H1 (cell line): Measurements from ENCODE around the gene FHIT. TPM values are rescaled to one million over a fixed set of nuclear protein-coding genes. Genes with fewer than 3 reads are reported as not detected.

Experiments
- CTCF ChIA-PET: fragments of 300-600 bp; sonication (Branson Sonifier 250); formaldehyde crosslinking; loops from one replicate; lab custom pipeline; 2021; ENCODE audit not compliant: partially characterized antibody; lab: Charles Lee
- POLR2A ChIA-PET: fragments of 300-600 bp; sonication (Branson Sonifier 250); formaldehyde crosslinking; loops from one replicate; lab custom pipeline; 2021; ENCODE audit warnings: inconsistent platforms; ENCODE audit not compliant: partially characterized antibody; lab: Charles Lee
- DNase-seq, 2 experiments: peaks; one replicate each; pipeline versions ENCODE4 v3.0.0 to v3.0.0-alpha.2; 2010 to 2022; ENCODE audit warnings: low spot score in 2 of 2, low read depth in 1 of 2, mixed read lengths in 1 of 2
- FAIRE-seq: peaks from 2 replicates; lab custom pipeline; 2011; peaks lifted over from hg19 to GRCh38; lab: Jason Lieb, UNC
- H2AFZ ChIP-seq: 2 replicates; pipeline ENCODE4 v1.8.1; 2012; ENCODE audit warnings: low read length, inconsistent platforms
- H2AK5ac ChIP-seq: 2 replicates; pipeline ENCODE4 v1.6.1; 2013; ENCODE audit warnings: low read depth, low read length
- H2BK120ac ChIP-seq: replicated peaks from 2 replicates; pipeline ENCODE3; 2013; ENCODE audit warnings: low read depth, low read length, inconsistent platforms
- H2BK12ac ChIP-seq: 2 replicates; pipeline ENCODE4 v1.6.1; 2013; ENCODE audit warnings: low read depth, low read length
- H2BK15ac ChIP-seq: 2 replicates; pipeline ENCODE4 v1.6.1; 2013; ENCODE audit warnings: low read length
- H2BK20ac ChIP-seq: 2 replicates; pipeline ENCODE4 v1.6.1; 2013; ENCODE audit warnings: low read length
- H2BK5ac ChIP-seq: 2 replicates; pipeline ENCODE4 v1.6.1; 2013; ENCODE audit warnings: low read depth, low read length
- H3K14ac ChIP-seq: 2 replicates; pipeline ENCODE4 v1.6.1; 2013; ENCODE audit warnings: inconsistent platforms; ENCODE audit not compliant: insufficient read length
- H3K18ac ChIP-seq: 2 replicates; pipeline ENCODE4 v1.6.1; 2013; ENCODE audit warnings: low read length; ENCODE audit errors: extremely low read depth
- H3K23ac ChIP-seq: 2 replicates; pipeline ENCODE4 v1.6.1; 2013; ENCODE audit warnings: inconsistent platforms; ENCODE audit not compliant: insufficient read length
- H3K23me2 ChIP-seq: 2 replicates; pipeline ENCODE4 v1.6.1; 2013; ENCODE audit warnings: low read depth, low read length
- H3K27ac ChIP-seq: 2 replicates; pipeline ENCODE4 v1.6.1; 2011; ENCODE audit warnings: low read depth, low read length, inconsistent platforms
- H3K27me3 ChIP-seq, 4 experiments: replicated peaks in 1 of 4; 1 replicate in 1 of 4; 2 replicates in 3 of 4; pipeline versions ENCODE4 v1.6.1 to v1.8.1; 2011 to 2013; ENCODE audit warnings: low read length in 3 of 4, mild to moderate bottlenecking in 3 of 4, inconsistent platforms in 2 of 4, mixed read lengths in 2 of 4, moderate library complexity in 1 of 4; ENCODE audit not compliant: control insufficient read depth in 3 of 4, insufficient read depth in 3 of 4; ENCODE audit errors: extremely low read depth in 1 of 4
- H3K36me3 ChIP-seq, 4 experiments: 2 replicates each; pipeline versions ENCODE4 v1.6.1 to v1.8.1; 2011 to 2013; ENCODE audit warnings: mild to moderate bottlenecking in 4 of 4, low read length in 3 of 4, moderate library complexity in 2 of 4, control low read depth in 1 of 4, inconsistent platforms in 1 of 4; ENCODE audit not compliant: insufficient read depth in 4 of 4, control insufficient read depth in 2 of 4
- H3K4ac ChIP-seq: replicated peaks from 2 replicates; pipeline ENCODE3; 2013; ENCODE audit warnings: low read length, low read depth, mixed read lengths, inconsistent platforms; ENCODE audit not compliant: insufficient read length
- H3K4me1 ChIP-seq, 4 experiments: replicated peaks in 1 of 4; 1 replicate in 1 of 4; 2 replicates in 3 of 4; pipeline versions ENCODE4 v1.6.1 to v1.8.1; 2011 to 2013; ENCODE audit warnings: low read length in 3 of 4, inconsistent platforms in 2 of 4, mixed read lengths in 1 of 4; ENCODE audit not compliant: insufficient read depth in 4 of 4, control insufficient read depth in 3 of 4
- H3K4me2 ChIP-seq, 2 experiments: 2 replicates each; pipeline versions ENCODE4 v1.6.1 to v1.8.1; 2011 to 2013; ENCODE audit warnings: low read depth in 2 of 2, low read length in 2 of 2, control low read depth in 1 of 2, inconsistent platforms in 1 of 2, mild to moderate bottlenecking in 1 of 2; ENCODE audit not compliant: insufficient read depth in 1 of 2
- H3K4me3 ChIP-seq, 4 experiments: fragments of 200-600, 300-600 bp in 1 of 4; sonication (generic), shearing (Covaris generic), sonication (Bioruptor Twin) in 1 of 4; 2 replicates each; pipeline versions ENCODE4 v1.5.1 to v1.8.1; 2011 to 2016; ENCODE audit warnings: low read length in 4 of 4, low read depth in 3 of 4, control low read depth in 2 of 4, inconsistent platforms in 2 of 4, mild to moderate bottlenecking in 2 of 4, mixed read lengths in 1 of 4, moderate library complexity in 1 of 4; ENCODE audit not compliant: insufficient read depth in 2 of 4; ENCODE audit errors: extremely low read depth in 1 of 4
- H3K56ac ChIP-seq: replicated peaks from 2 replicates; pipeline ENCODE3; 2013; ENCODE audit warnings: low read depth, mild to moderate bottlenecking, mixed read lengths, low read length, inconsistent platforms; ENCODE audit not compliant: insufficient read length
- H3K79me1 ChIP-seq: 2 replicates; pipeline ENCODE4 v1.6.1; 2013; ENCODE audit warnings: low read depth, low read length, control low read depth
- H3K79me2 ChIP-seq, 2 experiments: 2 replicates each; pipeline versions ENCODE4 v1.6.1 to v1.8.1; 2012 to 2013; ENCODE audit warnings: low read length in 2 of 2, mild to moderate bottlenecking in 2 of 2, inconsistent platforms in 1 of 2; ENCODE audit not compliant: insufficient read depth in 2 of 2, control insufficient read depth in 1 of 2
- H3K9ac ChIP-seq, 4 experiments: replicated peaks in 1 of 4; 1 replicate in 1 of 4; 2 replicates in 3 of 4; pipeline versions ENCODE4 v1.6.1 to v1.8.1; 2011 to 2013; ENCODE audit warnings: low read depth in 3 of 4, low read length in 3 of 4, control low read depth in 2 of 4, mild to moderate bottlenecking in 2 of 4, moderate library complexity in 2 of 4, inconsistent platforms in 1 of 4; ENCODE audit errors: extremely low read depth in 1 of 4
- H3K9me3 ChIP-seq, 2 experiments: 2 replicates each; pipeline versions ENCODE4 v1.6.1 to v1.8.1; 2012 to 2013; ENCODE audit warnings: mild to moderate bottlenecking in 2 of 2, moderate library complexity in 2 of 2, control low read depth in 1 of 2, inconsistent platforms in 1 of 2, low read depth in 1 of 2, low read length in 1 of 2, mixed read lengths in 1 of 2; ENCODE audit not compliant: insufficient read depth in 2 of 2
- H4K20me1 ChIP-seq, 2 experiments: replicated peaks in 1 of 2; 2 replicates each; pipeline versions ENCODE3 to v1.8.1; 2011 to 2013; ENCODE audit warnings: inconsistent platforms in 2 of 2, low read length in 2 of 2, mild to moderate bottlenecking in 1 of 2; ENCODE audit not compliant: insufficient read depth in 2 of 2, control insufficient read depth in 1 of 2
- H4K5ac ChIP-seq: 2 replicates; pipeline ENCODE4 v1.6.1; 2013; ENCODE audit warnings: low read length, low read depth, mixed read lengths, inconsistent platforms; ENCODE audit not compliant: insufficient read length
- H4K8ac ChIP-seq: 2 replicates; pipeline ENCODE4 v1.8.0; 2013; ENCODE audit warnings: mild to moderate bottlenecking, moderate library complexity, low read length, inconsistent platforms; ENCODE audit not compliant: insufficient read depth; ENCODE audit errors: extremely low read depth
- H4K91ac ChIP-seq: replicated peaks from 2 replicates; pipeline ENCODE3; 2013; ENCODE audit warnings: low read length, mixed read lengths, inconsistent platforms; ENCODE audit not compliant: insufficient read length
- CTCF ChIP-seq, 3 experiments: IDR thresholded peaks; 1 replicate in 2 of 3; 2 replicates in 1 of 3; pipeline versions ENCODE4 v1.5.1 to v1.6.1; 2011; ENCODE audit warnings: low read length in 3 of 3, mild to moderate bottlenecking in 3 of 3, inconsistent platforms in 2 of 3, low read depth in 1 of 3, moderate library complexity in 1 of 3; ENCODE audit not compliant: insufficient read depth in 1 of 3; ENCODE audit errors: control extremely low read depth in 1 of 3
- E2F6 ChIP-seq: IDR thresholded peaks from 2 replicates; pipeline ENCODE4 v1.6.1; 2012; ENCODE audit warnings: inconsistent platforms
- GTF2F1 ChIP-seq: IDR thresholded peaks from 2 replicates; pipeline ENCODE4 v1.6.1; 2012; ENCODE audit warnings: low read depth, low read length, improper control_type of control experiment, borderline replicate concordance
- KDM1A ChIP-seq: fragments of 200-600, 300-600 bp; sonication (generic); IDR thresholded peaks from 2 replicates; pipeline ENCODE4 v1.7.1; 2016; ENCODE audit warnings: mild to moderate bottlenecking, low read length, borderline replicate concordance
- NANOG ChIP-seq: IDR thresholded peaks from 2 replicates; pipeline ENCODE4 v1.6.1; 2011; ENCODE audit warnings: low read length, low read depth, mild to moderate bottlenecking, inconsistent platforms; ENCODE audit not compliant: insufficient read depth, poor library complexity, severe bottlenecking
- RAD21 ChIP-seq, 2 experiments: IDR thresholded peaks in 1 of 2; conservative IDR thresholded peaks in 1 of 2; 2 replicates each; pipeline ENCODE4 v1.6.1; 2011; ENCODE audit warnings: low read depth in 2 of 2, low read length in 2 of 2, improper control_type of control experiment in 1 of 2, inconsistent platforms in 1 of 2, mild to moderate bottlenecking in 1 of 2, moderate library complexity in 1 of 2
- SRF ChIP-seq: IDR thresholded peaks from 2 replicates; pipeline ENCODE4 v1.6.1; 2011; ENCODE audit warnings: mild to moderate bottlenecking, low read depth, low read length, moderate library complexity
- TBP ChIP-seq: IDR thresholded peaks from 2 replicates; pipeline ENCODE4 v1.6.1; 2011; ENCODE audit warnings: low read depth, low read length, improper control_type of control experiment
- TCF12 ChIP-seq: IDR thresholded peaks from 2 replicates; pipeline ENCODE4 v1.6.1; 2011; ENCODE audit warnings: low read depth, mild to moderate bottlenecking, low read length
- WGBS, 2 experiments: shearing (Covaris generic) in 1 of 2; methylation state at CpG; one replicate each; pipeline versions ENCODE4 v1.1.6 to v1.1.7; 2013 to 2015; ENCODE audit warnings: low lambda C conversion rate in 2 of 2, mixed read lengths in 2 of 2, inconsistent platforms in 1 of 2, low coverage in 1 of 2, missing lambda C conversion rate in 1 of 2; ENCODE audit not compliant: insufficient replicate concordance in 2 of 2, insufficient coverage in 1 of 2, insufficient read length in 1 of 2; ENCODE audit errors: extremely low coverage in 1 of 2, missing lambda C conversion rate in 1 of 2; 5-methylcytosine and 5-hydroxymethylcytosine counted together
- polyA plus RNA-seq, 7 experiments: library from polyadenylated mRNA; depleted of rRNA in 3 of 7; stranded (reverse) in 5 of 7; unstranded in 2 of 7; fragments of >200 nt in 5 of 7; fragments of 200-250 nt in 2 of 7; gene quantifications; 1 replicate in 5 of 7; 2 replicates in 1 of 7; 4 replicates in 1 of 7; pipeline versions ENCODE4 v1.2.1 to v1.2.3, GENCODE V29; 2011 to 2013; ENCODE audit warnings: missing spikeins in 2 of 7, mixed read lengths in 2 of 7
- total RNA-seq: library from RNA; stranded (reverse); fragmentation: NEBNext Ultra II Directional; extraction: Animal tissue kit (Norgen Biotek cat#: 25700); gene quantifications from 2 replicates; pipeline ENCODE4 v1.2.1, GENCODE V29; 2021

FHIT gene
- total and polyA plus RNA-seq, 2 of the 8 experiments (the other 6 are each of a cell fraction or from before 2014, with no cell fraction given), result 1.2 to 3.2 TPM

DNA sequence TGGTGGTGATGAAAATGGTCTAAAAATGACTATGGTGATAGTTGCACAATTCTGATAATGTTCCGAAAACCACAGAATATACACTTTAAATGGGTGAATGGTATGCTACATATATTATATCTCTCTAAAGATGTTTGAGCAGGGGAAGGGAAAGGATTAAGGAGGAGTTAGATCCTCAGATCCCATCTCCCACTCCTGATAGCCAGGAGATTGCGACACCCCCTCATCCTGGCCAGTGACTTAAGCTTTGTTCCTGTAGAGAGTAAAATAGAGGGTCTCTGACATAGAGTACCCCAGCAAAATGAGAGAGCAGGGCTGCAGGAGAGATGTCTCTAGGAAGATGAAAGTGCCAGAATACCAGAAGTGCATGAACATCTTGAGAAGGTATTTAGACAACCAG is 984.8 kb downstream of the FHIT start:
- no peaks in the 10 kb centered on the region for H3K79me2 ChIP-seq
- no peaks in the 10 kb centered on the region for H3K36me3 ChIP-seq
- no peak overlapping the region for H4K5ac ChIP-seq
- no peaks in the 10 kb centered on the region for H3K79me1 ChIP-seq
- no peak overlapping the region for H3K9ac ChIP-seq
- no peak overlapping the region for H3K4me3 ChIP-seq
- no peak overlapping the region for H2BK120ac ChIP-seq
- H3K23ac ChIP-seq, result no peak overlapping the region
- no peak overlapping the region for H2AK5ac ChIP-seq
- WGBS, 2 experiments, result 100% methylated on average over 2 of the region's 2 CpGs; no CpG with 5 or more reads in 1 of the 2 experiments
- H3K9me3 ChIP-seq, result no peaks in the 10 kb centered on the region
- H3K56ac ChIP-seq, result no peak overlapping the region
- ChIA-PET CTCF (no interaction called here), POLR2A (no interaction called here)
- H2BK5ac ChIP-seq, result no peak overlapping the region
- H2AFZ ChIP-seq, result no peak overlapping the region
- H2BK20ac ChIP-seq, result no peak overlapping the region
- H3K4me1 ChIP-seq, result no peaks in the 10 kb centered on the region
- H4K91ac ChIP-seq, result no peak overlapping the region
- FAIRE-seq, result no peak
- H3K27ac ChIP-seq, result no peak overlapping the region
- TF ChIP-seq NANOG (no peak), TBP (no peak), TCF12 (no peak), SRF (no peak), RAD21 (IDR thresholded peaks at IDR 0.05 in 1 of 2, conservative IDR thresholded peaks at IDR 0.05 in 1 of 2; ENCODE audit: low read depth in 2 of 2, low read length in 2 of 2) (no peak), CTCF (IDR thresholded peaks at IDR 0.05; ENCODE audit: control extremely low read depth in 1 of 3, insufficient read depth in 1 of 3, low read depth in 1 of 3, low read length in 3 of 3) (no peak), GTF2F1 (no peak), KDM1A (no peak), E2F6 (no peak)
- TF ChIP-seq, all 59 proteins: peak for 0
- Histone ChIP-seq H4K8ac (no peak overlapping the region), H3K4me2 (no peak overlapping the region), H3K14ac (no peak overlapping the region), H2BK15ac (no peak overlapping the region), H3K23me2 (no peaks in the 10 kb centered on the region), H2BK12ac (no peak overlapping the region), H3K27me3 (no peaks in the 10 kb centered on the region), H3K4ac (no peak overlapping the region), H4K20me1 (no peaks in the 10 kb centered on the region), H3K18ac (no peak overlapping the region)
- no peak for DNase-seq
